ENCODE results near the gene TMEM181.

DNA sequence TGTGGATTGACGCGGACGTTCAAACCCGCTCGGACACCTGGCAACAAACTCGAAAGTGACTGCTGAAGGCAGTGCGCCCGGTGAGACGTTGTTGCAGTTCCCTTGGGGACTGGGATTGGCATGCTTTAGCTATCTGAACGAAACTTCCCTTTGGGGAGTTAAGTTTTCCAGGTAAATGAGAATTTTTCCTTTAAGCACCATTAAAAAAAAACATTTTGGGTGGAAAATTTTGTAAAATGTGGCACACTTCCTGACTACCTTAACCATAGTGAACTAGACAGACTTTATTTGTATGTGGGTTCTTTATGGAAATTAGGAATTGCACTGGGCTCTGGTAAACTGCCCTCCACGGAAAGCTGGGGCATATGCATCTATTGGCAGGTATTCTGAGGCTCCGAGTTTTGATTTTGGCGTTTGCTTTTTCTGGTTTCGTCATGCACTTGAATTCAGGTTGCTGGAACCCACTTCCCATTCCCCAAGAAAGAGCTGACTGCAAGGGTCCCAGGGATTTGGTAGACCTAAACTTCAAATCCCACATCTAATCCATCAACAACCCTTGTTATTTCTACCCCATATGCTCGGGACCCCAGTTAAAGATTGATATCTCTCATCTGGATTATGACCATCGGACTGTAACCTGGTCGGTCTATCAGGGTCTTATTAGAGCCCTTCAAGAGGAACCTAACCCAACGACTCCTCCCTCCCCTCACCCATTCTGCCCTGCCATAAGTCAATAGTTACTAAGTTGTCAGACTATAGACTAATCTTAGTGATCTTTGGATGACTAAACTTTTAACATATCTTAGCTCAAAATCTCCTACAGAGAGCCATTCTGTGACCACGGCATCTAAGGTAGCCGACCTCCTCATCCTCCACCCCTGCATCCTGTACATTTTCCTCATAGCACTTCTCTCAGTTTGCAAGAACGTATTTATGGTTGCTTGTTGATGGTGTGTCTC lies 85.5 kb downstream of the TMEM181 start:
- TF ChIP-seq POLR2AphosphoS5 (IDR thresholded peaks at IDR 0.05; ENCODE audit: low read depth, low read length), result no peak
- no peak for TF ChIP-seq TAF1 (IDR thresholded peaks at IDR 0.05; ENCODE audit: low read depth, low read length)
- no peak for TF ChIP-seq POLR2A (IDR thresholded peaks at IDR 0.05; ENCODE audit: low read depth, low read length)
